Glomerular visceral epithelial cell (primary cell): ENCODE data around the gene LPIN1.

Source experiments
- DNase-seq: peaks from one replicate; pipeline ENCODE4 v3.0.0-alpha.2; 2016; ENCODE audit errors: extremely low spot score

The LPIN1 gene

DNA sequence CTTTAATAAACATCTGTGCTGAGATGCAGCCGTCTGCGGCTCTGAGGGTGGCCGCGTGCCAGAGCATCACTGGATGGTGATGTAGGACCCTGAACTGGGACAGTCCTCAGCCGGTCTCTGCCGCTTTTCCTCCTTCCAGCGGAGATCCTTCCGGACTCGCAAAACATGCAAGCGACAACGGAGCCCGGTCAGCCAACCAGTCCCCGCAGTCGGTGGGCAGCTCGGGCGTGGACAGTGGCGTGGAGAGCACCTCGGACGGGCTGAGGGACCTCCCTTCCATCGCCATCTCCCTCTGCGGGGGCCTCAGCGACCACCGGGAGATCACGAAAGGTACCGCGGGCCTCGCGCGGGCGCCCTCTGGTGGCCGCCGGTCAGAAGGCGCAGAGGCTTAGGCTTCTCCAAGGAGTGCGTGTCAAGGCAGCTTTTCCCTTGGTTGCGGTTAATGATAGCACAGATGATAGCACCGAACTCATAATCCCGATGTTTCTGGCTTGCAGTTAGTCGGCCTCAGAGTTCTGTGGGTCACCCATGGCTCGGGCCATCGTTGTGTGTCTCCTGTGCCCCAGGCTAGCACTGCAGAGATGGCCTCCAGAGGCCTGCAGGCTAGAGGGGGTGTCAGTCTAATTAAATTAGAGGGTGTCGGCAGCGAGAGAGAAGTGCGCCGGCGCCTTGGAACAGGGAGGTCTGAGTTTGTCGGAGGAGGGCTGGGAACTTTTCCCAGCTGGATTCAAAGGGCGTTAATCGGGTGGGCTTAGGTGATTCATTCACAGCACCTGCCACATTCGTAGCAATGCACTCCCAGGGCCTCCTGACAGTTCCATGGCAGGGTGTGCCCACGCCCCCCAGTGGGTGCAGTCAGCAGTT is 38.5 kb downstream of the LPIN1 start:
- DNase-seq = peak; percentile 37

DNA sequence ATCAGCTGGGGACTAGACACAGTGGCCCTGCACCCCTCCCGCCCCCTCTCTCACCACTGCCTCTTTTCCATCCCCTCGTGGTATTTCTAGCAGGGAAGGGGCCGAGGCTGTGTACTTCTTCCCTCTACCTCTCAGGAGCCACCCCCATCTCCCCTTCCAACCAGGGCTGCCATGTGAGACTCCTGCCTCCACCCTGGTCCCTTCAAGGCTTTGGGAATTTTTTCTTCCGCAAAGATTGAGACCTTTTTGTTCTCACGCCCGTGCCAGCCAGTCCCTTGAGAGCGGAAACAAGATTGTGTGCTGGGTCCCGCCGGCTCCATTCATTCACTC is 39.1 kb downstream of the LPIN1 start:
- no peak for DNase-seq

DNA sequence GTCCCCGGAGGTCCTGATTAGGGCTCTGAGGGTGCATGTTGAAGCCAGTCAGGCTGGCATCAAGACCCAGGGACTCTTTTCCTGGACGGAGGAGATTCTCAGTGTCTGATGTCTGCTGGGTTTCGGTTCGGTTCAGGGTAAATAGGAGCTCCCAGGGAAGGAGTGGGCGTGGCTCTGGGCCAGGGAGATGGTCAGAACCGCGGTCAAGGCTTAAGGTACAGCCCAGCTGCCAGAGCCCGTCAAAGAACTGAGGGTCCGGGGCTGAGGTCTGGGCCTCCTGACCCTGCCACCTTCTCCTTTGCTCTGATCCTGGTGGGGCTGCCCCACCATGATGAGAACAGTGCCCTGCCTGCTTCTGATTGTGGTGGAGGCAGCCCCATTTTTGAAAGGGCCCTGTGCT is 39.8 kb downstream of the LPIN1 start:
- DNase-seq = no peak

DNA sequence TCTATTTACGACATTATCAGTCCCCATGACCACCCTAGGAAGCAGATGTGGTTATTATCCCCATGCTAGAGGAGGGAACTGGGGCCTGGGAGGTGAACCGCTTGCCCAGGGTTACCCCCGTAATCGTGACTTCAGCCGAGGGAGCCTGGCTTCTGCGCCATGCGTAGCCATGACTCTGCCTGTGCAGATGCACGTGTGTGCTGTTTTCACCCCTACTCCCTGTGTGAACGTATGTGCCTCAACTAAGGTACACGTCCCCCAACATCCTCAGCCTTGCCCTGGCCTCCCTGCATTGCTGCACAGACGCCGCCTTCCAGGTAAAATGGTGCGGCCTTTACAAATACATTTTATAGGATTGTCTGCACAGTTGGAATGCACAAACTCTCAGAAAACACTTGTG is 40.2 kb downstream of the LPIN1 start:
- DNase-seq = no peak

GRCh38 chr2:11787991-11788390 is 41.6 kb downstream of the LPIN1 start:
- DNase-seq = no peak

- DNase-seq = no peak
These were observed 42.2 kb downstream of the LPIN1 start for GRCh38 chr2:11788461-11789124.

DNA sequence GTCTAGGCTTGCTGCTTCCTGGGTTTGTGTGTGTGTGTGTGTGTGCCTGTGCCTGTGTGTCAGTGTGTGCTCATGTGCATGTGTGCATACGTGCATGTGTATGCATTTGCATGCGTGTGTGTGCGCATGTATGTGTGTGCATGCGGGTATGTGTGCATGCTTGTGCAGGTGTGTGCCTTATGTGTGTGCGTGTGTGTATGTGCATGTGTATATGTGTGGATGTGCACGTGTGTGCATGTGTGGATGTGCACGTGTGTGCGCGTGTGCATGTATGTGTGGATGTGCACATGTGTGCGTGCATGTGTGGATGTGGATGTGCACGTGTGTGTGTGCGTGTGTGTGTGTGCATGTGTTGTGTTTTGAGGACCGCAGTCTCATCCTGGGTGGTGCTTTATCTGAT is 42.8 kb downstream of the LPIN1 start:
- no peak for DNase-seq

DNA sequence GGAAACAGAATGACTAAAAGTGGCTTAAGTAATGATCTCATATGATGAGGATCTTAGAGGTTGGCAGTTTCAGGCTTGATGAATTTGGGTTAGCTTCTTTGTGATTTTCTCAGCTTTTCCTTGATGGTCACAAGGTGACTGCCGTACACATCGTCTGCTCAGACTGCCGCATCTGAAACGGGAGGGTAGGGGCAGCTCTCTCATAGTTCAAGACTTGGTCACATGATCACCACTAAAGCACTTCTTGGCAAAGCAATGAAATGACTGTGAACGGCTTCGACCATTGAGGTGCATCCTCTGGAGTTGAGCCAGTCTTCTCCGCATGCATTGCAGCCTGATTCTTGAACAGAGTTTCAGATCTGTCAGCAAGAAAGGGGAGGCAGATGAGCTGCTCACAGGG is 43.8 kb downstream of the LPIN1 start:
- no peak for DNase-seq

DNA sequence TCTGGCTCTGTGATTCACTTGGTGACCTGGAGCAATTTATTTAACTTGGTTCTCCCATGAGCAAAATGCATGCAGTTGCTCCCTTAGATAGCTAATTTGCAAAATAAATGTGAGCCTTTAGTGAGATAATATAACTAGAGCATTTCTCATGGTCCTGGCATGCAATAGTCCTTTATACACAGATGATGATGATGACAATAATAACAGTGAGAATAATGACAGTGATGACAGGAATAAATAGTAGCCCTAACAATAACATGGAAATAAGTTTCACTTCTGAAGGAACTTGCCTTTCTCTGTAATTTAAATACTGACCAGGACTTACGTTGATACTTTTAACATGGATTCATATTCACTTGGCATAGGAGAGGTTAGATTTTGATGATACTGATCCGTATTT is 49.2 kb downstream of the LPIN1 start:
- no peak for DNase-seq

- DNase-seq = no peak
These were observed 50.0 kb downstream of the LPIN1 start for GRCh38 chr2:11796190-11797171.

- DNase-seq = no peak
These were observed 51.4 kb downstream of the LPIN1 start for GRCh38 chr2:11797846-11798245.

- no peak for DNase-seq
These were observed 52.4 kb downstream of the LPIN1 start for GRCh38 chr2:11798701-11799435.

GRCh38 chr2:11799826-11800225 is 53.4 kb downstream of the LPIN1 start:
- DNase-seq = no peak

DNA sequence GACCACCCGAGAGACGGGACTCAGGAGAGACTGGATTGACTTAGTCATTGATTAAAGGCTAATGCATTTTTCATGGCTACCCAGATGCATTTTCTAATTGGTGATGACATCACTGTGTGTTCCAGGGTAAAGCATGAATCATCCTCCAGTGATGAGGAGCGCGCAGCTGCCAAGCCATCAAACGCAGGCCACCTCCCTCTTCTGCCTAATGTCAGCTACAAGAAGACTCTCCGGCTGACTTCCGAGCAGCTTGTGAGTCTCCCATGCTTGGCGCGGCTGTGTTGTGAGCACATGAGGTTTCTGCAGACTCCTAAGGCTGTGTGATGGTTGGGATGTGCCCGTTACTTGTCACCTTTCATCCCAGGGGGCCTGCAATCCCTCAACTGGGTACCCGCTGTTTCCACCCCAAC is 56.4 kb downstream of the LPIN1 start:
- no peak for DNase-seq

GRCh38 chr2:11805024-11805423 is 58.6 kb downstream of the LPIN1 start:
- DNase-seq = no peak

- no peak for DNase-seq
These were observed 59.5 kb downstream of the LPIN1 start for GRCh38 chr2:11805920-11806319.

GRCh38 chr2:11807156-11808015 is 61.0 kb downstream of the LPIN1 start:
- DNase-seq = no peak

- no peak for DNase-seq
These were observed 61.6 kb downstream of the LPIN1 start for GRCh38 chr2:11808016-11808400.

DNA sequence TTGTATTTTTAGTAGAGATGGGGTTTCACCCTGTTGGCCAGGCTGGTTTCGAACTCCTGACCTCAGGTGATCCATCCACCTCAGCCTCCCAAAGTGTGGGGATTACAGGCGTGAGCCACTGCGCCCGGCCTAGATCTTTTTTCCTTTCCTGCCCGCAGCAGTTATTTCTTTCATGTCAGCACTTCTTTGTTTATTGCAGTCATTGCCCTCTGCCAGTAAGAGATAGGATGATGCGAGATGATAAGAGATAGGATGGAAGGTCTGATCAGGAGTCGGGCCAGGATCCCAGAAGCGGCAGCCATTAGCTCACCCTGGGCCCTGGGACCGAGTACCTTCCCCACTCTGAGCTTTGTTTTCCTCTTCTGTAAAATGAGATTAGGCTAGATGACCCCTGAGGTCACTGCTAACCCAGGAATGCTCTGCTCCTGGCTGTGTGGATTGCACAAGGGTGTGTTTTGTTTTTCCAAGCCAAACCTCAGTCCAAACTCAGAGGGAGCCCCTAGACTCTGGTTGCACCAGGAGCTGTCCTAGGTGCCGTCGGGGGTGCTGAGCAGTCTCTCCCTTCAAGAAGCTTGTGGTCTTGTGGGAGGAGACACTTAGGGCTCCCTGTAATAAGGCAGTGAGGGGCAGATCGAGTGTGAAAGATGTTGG is 63.3 kb downstream of the LPIN1 start:
- no peak for DNase-seq
